ENCODE measurements around the gene MTMR4.
"Not testable (repeated sequence)": the region's sequence is repeated elsewhere in the genome, so short reads cannot be mapped to it uniquely, and the experiment has no call there.

Gene MTMR4

DNA sequence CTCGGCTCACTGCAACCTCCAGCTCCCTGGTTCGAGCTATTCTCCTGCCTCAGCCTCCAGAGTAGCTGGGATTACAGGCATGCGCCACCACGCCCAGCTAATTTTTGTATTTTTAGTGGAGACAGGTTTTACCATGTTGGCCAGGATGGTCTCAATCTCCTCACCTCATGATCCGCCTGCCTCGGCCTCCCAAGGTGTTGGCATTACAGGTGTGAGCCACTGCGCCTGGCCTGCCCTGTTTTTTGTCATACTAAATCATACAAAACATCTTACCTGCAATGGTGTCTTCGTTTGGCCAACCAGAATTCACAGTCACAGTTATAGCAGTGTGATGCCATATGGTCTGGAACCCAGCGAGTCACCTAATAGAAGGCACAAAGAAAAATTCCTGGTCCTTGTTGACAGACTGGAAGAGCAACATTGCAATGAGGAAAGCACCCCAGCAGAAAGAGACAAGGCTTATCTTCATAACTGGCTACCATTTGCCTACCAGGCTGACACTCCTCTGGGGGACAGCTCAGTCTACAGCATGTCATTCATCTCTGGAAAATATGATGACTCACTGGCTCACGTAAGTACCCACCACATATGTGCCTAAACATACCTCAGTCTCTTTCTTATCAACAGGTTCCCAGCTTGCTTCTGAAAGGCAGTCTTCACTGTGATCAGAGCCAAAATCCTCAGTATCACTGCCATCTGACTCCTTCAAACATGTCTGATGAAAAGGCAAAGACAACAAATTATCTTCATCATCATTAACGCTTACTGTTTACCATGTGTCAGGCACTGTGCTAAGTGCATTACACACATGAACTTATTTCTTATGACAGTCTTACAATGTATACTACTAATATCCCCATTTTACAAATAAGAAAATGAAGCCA lies 22.0 kb downstream of the MTMR4 start:
- no peak for DNase-seq (ENCODE audit: low spot score)

DNA sequence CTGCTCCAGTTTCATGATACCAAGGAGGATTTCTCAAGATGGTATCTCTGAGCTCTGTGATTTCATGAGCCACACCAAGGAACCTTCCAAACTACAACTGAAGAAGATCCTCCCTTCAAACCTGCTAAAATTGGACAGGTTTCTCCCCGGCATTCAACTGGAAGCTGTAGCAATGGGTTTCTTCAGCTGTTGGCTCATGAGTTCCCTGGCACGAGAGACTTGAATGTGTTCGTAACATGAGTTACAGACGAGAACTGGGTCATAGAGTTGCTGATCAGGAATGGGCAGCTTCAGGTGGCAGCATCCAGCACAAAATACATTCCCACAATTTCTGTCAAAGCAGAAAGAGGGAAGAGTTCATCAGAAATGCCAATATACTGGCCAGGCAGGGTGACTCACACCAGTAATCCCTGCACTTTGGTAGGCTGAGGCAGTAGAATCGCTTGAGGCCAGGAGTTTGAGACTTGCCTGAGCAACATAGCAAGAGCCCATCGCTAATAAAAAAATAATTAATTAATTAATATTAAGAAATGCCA lies 22.9 kb downstream of the MTMR4 start:
- no peak for DNase-seq (ENCODE audit: low spot score)

DNA sequence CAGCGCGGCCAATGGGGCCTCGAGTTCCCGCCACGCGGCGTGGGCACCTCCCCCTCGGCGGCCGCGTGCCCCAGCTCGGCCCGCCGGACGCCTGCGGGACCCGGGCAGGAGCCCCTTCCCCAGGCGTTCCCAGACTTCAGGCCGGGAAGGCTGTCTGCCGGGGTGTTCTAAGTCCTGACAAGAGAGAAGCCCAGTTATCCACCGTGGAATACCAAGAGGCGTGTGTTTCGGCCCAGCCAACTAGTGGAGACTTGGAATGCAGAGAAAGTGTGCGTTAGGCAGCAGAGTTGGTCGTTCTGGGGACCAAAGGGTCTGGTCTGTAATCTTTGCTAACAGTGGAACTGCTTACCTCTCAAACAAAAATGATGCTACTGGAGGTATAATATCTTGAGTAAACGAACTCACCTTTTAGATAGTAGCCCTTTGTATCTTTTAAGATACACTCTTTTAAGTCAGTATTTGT lies 26.0 kb downstream of the MTMR4 start:
- no peak for DNase-seq (ENCODE audit: low spot score)

DNA sequence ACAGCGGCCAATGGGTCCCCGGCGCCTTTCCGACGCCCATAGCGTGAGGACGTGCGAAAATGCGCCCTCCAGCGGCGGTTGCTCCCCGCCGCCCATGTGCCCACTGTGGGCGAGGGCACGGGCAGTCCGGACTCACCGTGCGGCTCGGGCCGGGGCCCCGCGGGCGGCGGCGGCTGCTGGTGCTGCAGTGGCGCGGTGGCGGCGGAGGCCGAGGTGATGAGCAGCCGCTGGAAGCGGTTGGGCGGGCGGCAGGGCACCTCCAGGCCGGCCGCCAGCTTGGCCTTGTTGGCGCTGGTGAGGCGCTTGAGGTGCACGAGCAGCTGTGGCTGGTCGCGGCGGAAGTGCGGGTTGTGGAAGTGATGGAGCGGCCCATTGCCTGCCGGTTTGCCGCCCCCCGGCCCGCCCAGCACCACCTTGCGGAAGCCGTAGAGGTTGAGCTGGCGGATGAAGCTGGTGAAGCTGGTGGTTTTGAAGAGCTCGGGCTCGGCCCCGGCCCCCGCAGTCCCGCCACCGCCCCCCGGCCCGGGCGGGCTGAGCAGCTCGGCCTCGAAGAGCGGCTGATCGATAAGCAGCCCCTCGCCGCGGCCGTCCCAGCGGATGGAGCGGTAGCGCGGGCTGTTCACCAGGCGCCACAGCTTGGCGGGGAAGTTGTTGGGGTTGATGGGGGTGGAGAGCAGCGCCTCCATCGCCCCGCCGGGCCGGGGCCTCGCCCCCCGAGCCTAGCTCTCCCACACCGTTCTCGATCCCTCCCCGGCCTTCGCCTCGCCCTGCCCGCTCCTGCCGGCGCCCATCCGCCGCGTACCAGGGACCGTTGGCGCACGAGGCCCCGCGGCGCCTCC lies 26.6 kb downstream of the MTMR4 start, which contains the start of gene HSF5:
Gene HSF5, minus strand, starts transcription at position 820 of the 839 bp plus-strand sequence. Its CDS starts 134 bp downstream, at position 686.
- no peak for DNase-seq (ENCODE audit: low spot score)

DNA sequence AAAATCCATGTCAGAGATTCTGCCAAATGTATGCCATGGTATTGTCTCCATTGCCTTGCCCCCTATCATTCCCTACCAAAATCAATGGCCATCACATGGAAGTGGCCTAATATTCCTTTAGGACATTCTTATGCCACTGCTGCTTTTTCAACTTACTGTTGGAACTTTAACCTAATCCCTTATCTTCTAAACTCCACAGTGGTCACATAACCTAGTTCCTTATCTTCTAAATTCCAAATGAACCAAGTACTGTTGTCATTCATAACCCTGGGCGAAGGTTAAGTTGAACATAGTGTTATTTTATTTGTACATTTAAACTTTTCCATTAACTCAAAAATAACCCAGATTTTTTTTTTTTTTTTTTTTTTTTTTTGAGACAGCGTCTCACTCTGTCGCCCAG lies 29.8 kb downstream of the MTMR4 start:
- no peak for DNase-seq (ENCODE audit: low spot score)

DNA sequence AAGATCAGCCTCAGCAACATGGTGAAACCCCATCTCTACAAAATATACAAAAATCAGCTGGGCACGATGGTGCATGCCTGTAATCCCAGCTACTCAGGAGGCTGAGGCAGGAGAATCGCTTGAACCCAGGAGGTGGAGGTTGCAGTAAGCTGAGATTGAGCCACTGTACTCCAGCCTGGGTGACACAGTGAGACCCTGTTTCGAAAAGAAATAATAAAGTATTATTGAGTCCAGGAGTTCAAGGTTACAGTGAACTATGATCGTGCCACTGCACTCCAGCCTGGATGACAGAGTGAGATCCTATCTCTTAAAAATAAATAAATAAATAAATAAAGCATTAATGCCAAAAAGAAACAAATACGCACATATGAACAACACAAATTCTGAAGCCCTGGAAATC lies 32.6 kb downstream of the MTMR4 start:
- not testable (repeated sequence) for DNase-seq (ENCODE audit: low spot score)

DNA sequence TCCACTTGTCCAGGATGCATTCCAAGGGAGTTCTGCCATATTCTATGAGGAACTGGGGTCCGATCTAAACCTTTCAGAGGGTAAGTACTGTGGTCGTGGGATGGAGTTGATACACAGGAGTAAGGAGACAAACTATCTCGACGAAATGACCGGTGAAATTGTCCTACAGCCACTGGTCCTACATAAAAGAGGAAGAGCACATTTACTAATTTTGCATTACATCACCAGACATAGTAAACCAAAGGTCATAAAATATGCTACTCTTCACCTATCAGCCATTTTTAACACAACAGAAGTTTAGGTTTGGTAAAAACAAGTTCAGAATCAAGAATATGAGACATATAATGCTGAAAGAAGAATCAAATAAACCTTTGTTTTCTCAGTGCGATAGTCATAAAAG lies 34.3 kb downstream of the MTMR4 start:
- DNase-seq (ENCODE audit: low spot score) = no peak

DNA sequence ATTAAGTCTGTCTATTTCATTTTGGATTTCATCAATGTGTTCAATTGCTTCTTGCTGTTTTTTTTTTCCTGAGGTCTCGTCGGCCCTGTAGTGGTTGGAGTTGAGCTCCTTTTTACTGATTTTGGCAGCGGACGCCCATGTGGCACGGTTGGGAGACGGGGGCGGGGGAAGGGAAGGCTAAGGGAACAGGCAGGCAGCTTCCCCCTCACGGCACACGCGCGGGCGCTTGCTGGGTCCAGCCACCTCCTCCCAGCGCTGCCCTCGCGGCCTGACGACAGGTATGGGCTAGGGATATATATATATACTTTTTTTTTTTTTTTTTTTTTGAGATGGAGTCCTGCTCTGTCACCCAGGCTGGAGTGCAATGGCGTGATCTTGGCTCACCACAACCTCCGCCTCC lies 37.6 kb downstream of the MTMR4 start:
- DNase-seq (ENCODE audit: low spot score) = no peak

DNA sequence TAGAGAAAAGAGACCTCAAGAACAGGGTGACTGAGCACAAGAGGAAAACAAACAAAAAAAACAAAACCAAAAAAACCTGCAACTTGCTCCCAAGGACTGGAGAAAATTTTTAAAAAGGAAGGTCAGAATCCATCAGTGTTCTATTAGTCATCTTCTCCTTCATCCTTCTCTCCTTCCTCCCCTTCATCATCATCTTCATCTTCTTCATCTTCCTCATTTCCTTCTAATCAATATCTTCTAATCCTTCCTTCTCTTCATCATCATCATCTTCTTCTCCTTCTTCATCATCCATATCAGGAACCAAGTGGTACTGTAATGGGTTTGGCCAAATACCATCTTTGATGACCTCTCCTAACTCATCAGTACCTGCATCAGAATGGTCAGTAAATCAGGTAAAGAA lies 38.5 kb downstream of the MTMR4 start:
- no peak for DNase-seq (ENCODE audit: low spot score)

DNA sequence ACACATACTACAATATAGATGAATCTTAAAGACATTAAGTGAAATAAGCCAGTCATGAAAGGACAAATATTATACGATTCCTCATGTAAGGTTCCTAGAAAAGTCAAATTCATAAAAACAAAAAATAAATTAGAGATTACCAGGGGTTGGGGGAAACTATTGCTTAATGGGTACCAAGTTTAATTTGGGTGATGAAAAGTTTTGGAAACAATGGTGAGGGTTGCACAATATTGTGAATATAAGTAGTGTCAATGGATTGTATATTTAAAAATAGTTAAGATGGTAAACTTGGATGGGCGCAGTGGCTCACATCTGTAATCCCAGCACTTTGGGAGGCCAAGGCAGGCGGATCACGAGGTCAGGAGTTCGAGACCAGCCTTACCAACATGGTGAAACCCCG lies 44.1 kb downstream of the MTMR4 start:
- DNase-seq (ENCODE audit: low spot score) = no peak

DNA sequence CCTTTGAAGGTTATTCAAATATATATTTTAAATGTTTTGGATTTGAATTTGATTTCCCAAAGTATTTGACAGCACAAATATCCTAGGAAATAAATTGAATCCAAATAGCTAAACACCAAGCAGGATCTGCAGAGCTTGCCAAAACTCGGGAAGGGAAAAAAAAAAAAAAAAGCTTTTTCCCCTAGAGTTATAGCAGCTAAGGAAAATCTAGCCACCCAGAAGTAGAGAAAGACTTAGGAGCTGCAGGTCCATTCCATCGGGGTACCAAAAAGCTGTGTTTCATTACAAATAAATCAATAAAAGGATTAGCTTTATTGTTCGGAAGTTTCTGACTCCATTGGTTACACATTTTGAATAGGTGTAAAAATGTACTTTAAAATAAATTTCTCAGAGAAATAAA lies 45.5 kb downstream of the MTMR4 start:
- DNase-seq (ENCODE audit: low spot score) = no peak

DNA sequence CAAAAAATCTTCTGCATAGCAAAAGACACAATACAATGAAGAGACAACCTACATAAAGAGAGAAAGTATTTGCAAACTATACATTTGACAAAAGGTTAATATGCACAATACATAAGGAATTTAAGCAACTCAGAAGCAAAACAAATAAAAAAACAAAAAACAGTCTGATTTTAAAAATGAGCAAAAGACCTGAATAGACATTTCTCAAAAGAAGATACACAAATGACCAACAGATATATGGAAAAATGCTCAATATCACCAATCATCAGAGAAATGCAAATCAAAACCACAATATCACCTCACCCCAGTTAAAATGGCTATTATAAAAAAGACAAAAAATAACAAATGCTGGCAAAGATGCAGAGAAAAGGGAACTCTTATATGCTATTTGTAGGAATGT lies 58.9 kb downstream of the MTMR4 start:
- no peak for DNase-seq (ENCODE audit: low spot score)

DNA sequence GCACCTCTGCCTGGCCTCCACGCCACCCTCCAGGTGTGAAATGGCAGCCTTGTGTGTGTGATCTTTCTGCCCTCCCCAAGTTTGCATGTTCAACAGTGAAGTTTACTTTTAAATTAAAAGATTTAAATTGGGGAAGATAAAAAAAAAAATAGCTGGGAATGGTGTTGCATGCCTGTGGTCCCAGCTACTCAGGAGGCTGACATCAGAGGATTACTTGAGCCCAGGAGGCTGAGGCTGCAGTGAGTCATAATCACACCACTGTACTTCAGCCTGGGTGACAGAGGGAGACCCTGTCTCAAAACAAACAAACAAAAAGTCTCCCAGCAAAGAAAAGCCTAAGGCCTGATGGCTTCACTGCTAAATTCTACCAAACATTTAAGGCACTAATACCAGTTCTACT lies 61.7 kb downstream of the MTMR4 start:
- no peak for DNase-seq (ENCODE audit: low spot score)

DNA sequence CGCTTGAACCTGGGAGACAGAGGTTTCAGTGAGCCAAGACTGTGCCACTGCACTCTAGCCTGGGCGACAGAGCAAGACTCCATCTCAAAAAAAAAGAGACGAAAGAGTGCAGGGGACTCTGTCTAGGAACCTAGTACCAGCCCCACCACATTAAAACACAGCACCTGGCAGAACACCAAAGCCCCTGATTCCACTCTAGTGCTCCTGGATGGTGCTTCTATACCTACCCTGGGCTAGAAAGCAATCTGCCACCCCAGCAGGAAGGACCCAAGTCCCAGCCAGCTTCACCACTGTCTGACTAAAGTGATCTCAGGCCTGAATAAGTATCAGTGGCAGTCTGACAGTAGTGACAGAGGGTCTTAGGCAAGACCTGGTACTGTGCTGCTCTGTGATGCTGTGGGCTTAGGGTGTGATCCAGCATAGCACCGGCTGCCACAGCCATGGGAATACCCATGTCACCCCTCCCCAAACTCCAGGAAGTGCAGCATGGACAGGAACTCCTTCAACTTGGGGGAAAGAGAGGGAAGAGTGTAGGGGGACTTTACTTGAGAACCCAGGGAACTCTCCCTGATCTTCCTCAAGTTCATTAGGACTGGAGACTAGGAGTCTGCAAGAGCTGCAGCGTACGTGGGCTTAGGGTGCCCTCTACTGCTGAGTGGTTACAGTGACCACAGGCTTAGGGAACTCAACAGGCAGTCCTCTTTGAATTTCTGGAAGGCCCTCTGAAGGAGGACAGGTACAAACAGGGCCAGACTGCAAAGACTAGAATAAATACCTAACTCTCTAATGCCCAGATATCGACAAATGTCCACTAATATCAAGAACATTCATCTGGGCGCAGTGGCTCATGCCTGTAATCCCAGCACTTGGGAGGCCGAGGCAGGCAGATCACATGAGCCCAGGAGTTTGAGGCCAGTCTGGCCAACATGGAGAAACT lies 67.1 kb downstream of the MTMR4 start:
- peak; percentile 50 for DNase-seq (ENCODE audit: low spot score)

DNA sequence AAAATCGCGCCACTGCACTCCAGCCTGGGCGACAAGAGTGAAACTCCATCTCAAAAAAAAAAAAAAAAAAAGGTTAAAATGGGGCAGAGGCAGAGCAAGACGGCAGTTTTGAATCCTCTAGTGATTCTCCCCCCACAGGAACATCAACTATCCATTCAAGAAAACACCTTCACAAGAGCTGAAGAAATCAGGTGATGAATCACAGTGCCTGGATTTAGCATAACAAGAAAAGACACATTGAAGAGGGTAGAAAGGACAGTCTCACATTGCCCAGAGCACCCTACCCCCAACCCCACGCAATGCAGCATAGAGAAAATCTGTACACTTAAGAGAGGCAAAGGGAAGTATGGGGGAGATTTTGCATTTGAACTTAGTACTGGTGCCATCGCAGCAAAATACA lies 68.4 kb downstream of the MTMR4 start:
- DNase-seq (ENCODE audit: low spot score) = no peak

Measured in globus pallidus (tissue), 1 donor.